Mucosa of descending colon (tissue), 3 donors: ENCODE results near the gene SRCAP. TPM values are rescaled to one million over a fixed set of nuclear protein-coding genes. Genes with fewer than 3 reads are reported as not detected.

Source experiments
- ATAC-seq: fragments of 200-7000 bp; cut with Tn5 transposase; one replicate; pipeline ENCODE4 v1.9.1; 2020; ENCODE audit warnings: mild to moderate bottlenecking, moderate library complexity
- DNase-seq, 3 donors: peaks; one replicate each; pipeline ENCODE4 v3.0.0-alpha.2; 2020
- H3K36me3 ChIP-seq: fragments of 200-600 bp; one replicate; pipeline ENCODE4 v1.8.0; 2021; ENCODE audit warnings: low read depth, mild to moderate bottlenecking
- H3K4me1 ChIP-seq: fragments of 200-600 bp; one replicate; pipeline ENCODE4 v1.8.0; 2021; ENCODE audit warnings: low read depth, mild to moderate bottlenecking
- H3K4me3 ChIP-seq: fragments of 200-600 bp; one replicate; pipeline ENCODE4 v1.8.0; 2021; ENCODE audit warnings: mild to moderate bottlenecking
- H3K9me3 ChIP-seq: fragments of 200-600 bp; one replicate; pipeline ENCODE4 v1.8.0; 2021; ENCODE audit warnings: mild to moderate bottlenecking
- intact Hi-C, 2 donors: fragments of 100-400 bp; cut with DNase I in 1 of 2; cut with micrococcal nuclease in 1 of 2; formaldehyde crosslinking; loops; one replicate each; pipeline versions ENCODE4 v1.11.0 to v1.11.1; 2022; cut with DNase I, micrococcal nuclease
- total RNA-seq, 3 donors: library from RNA; stranded (reverse); fragmentation: NEBNext Ultra II Directional in 2 of 3; extraction: Animal tissue kit (Norgen Biotek cat#: 25700) in 2 of 3; gene quantifications; one replicate each; pipeline versions ENCODE4 v1.2.1 to v1.2.4, GENCODE V29; 2021 to 2023
- TF ChIP-seq, protein P1 (sequence below): fragments of 200-600 bp; IDR thresholded peaks from one replicate; pipeline ENCODE4 v1.8.0; 2022; ENCODE audit warnings: antibody characterized with exemption, mild to moderate bottlenecking
- donor health status: DM: no; HTN: no; CAD: no; lungs with moderate emphysema.
- donor health status: DM: no; HTN: no; CAD: no.
- donor health status: DM: no; HTN: yes; CAD: no.

SRCAP gene
- total RNA-seq, 3 donors from 2014 or later, result 64.8 to 88.9 (median 65.4) TPM

DNA sequence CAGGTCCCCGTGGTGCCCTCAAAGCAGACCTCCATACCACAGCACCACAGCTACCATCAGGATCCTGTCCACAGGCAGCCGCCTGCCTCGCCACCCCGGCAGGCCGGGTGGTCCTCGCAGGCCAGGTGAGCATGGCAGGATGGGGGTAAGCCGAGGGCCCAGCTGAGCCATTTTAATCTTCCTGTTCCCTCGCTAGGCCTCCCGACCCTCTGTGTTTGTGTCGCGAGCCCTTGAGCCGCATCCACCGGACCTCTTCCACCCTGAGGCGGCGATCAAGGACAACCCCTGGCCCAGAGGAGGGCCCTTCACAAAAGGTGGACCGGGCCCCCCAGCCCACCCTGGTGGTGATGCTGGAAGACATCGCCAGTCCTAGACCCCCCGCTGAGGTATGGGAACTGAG lies 46.3 kb upstream of the SRCAP start:
- H3K36me3 ChIP-seq, result peaks cover 4% of the 10 kb centered on the region
- H3K4me3 ChIP-seq, result no peak overlapping the region
- TF ChIP-seq, protein P1, sequence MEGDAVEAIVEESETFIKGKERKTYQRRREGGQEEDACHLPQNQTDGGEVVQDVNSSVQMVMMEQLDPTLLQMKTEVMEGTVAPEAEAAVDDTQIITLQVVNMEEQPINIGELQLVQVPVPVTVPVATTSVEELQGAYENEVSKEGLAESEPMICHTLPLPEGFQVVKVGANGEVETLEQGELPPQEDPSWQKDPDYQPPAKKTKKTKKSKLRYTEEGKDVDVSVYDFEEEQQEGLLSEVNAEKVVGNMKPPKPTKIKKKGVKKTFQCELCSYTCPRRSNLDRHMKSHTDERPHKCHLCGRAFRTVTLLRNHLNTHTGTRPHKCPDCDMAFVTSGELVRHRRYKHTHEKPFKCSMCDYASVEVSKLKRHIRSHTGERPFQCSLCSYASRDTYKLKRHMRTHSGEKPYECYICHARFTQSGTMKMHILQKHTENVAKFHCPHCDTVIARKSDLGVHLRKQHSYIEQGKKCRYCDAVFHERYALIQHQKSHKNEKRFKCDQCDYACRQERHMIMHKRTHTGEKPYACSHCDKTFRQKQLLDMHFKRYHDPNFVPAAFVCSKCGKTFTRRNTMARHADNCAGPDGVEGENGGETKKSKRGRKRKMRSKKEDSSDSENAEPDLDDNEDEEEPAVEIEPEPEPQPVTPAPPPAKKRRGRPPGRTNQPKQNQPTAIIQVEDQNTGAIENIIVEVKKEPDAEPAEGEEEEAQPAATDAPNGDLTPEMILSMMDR, result no peak
- ATAC-seq (no peak), DNase-seq (no peak)
- H3K9me3 ChIP-seq, result no peaks in the 10 kb centered on the region
- peaks cover 22% of the 10 kb centered on the region for H3K4me1 ChIP-seq
- intact Hi-C loops, result no loop called here

DNA sequence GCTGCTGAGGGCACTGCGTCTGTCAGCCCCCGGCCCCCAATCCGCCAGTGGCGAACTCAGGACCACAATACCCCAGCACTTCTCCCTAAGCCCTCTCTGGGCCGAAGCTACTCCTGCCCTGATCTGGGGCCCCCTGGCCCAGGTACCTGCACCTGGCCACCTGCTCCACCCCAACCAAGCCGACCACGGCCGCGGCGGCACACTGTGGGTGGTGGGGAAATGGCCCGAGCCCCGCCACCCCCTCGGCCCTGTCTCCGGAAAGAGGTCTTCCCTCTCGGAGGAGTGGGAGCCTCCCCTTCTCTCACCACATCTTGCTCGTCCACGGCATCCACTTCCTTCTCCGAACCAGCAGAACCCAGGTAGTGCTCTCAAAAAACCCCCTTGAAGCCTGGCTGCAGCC lies 44.1 kb upstream of the SRCAP start:
- peaks cover 24% of the 10 kb centered on the region for H3K4me1 ChIP-seq
- peaks cover 8% of the 10 kb centered on the region for H3K36me3 ChIP-seq
- no peak overlapping the region for H3K4me3 ChIP-seq
- DNase-seq (no peak), ATAC-seq (no peak)
- H3K9me3 ChIP-seq, result no peaks in the 10 kb centered on the region
- intact Hi-C loops, result no loop called here
- TF ChIP-seq, protein P1, result no peak

DNA sequence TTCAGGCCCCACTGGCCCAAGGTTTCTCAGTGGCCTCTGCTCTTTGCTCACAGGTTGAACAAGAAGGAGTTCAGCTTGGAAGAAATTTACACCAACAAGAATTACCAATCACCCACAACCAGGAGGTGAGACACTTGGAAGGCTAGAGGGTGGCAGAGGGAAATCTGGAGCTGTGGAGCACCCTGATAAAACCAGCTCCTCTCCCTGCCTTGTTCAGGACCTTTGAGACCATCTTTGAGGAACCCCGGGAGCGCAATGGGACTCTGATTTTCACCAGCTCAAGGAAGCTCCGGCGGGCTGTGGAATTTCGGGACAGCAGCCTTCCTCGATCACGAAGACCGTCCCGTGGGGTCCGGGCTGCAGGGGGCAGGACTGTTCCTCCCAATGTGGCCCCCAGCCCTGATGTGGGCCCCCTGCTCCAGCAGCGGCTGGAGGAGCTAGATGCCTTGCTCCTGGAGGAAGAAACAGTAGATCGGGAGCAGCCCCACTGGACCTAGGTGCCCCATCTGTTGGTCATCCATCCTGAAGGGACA lies 43.1 kb upstream of the SRCAP start:
- Histone ChIP-seq H3K4me1 (peaks cover 32% of the 10 kb centered on the region), H3K9me3 (no peaks in the 10 kb centered on the region), H3K4me3 (no peak overlapping the region), H3K36me3 (peaks cover 8% of the 10 kb centered on the region)
- TF ChIP-seq, protein P1, result no peak
- DNase-seq (no peak), ATAC-seq (no peak)
- intact Hi-C loops, result no loop called here

GRCh38 chr16:30656388-30656787 lies 42.6 kb upstream of the SRCAP start:
- intact Hi-C loops, result no loop called here
- Histone ChIP-seq H3K4me1 (peaks cover 37% of the 10 kb centered on the region), H3K4me3 (no peak overlapping the region), H3K36me3 (peaks cover 8% of the 10 kb centered on the region), H3K9me3 (no peaks in the 10 kb centered on the region)
- TF ChIP-seq, protein P1, result no peak
- ATAC-seq (no peak), DNase-seq (no peak)

GRCh38 chr16:30656974-30657865 lies 41.8 kb upstream of the SRCAP start:
- H3K9me3 ChIP-seq, result no peaks in the 10 kb centered on the region
- intact Hi-C loops, result no loop called here
- H3K4me3 ChIP-seq, result peak overlapping the region; percentile 84
- peaks cover 39% of the 10 kb centered on the region for H3K4me1 ChIP-seq
- ATAC-seq (no peak), DNase-seq (no peak)
- H3K36me3 ChIP-seq, result peaks cover 8% of the 10 kb centered on the region
- TF ChIP-seq, protein P1, result no peak
